H1 (cell line): ENCODE data around the gene RCC1. TPM values are rescaled to one million over a fixed set of nuclear protein-coding genes. Genes with fewer than 3 reads are reported as not detected.

Experiments used
- CTCF ChIA-PET: fragments of 300-600 bp; sonication (Branson Sonifier 250); formaldehyde crosslinking; loops from one replicate; lab custom pipeline; 2021; ENCODE audit not compliant: partially characterized antibody; lab: Charles Lee
- POLR2A ChIA-PET: fragments of 300-600 bp; sonication (Branson Sonifier 250); formaldehyde crosslinking; loops from one replicate; lab custom pipeline; 2021; ENCODE audit warnings: inconsistent platforms; ENCODE audit not compliant: partially characterized antibody; lab: Charles Lee
- DNase-seq, 2 experiments: peaks; one replicate each; pipeline versions ENCODE4 v3.0.0 to v3.0.0-alpha.2; 2010 to 2022; ENCODE audit warnings: low spot score in 2 of 2, low read depth in 1 of 2, mixed read lengths in 1 of 2
- FAIRE-seq: peaks from 2 replicates; lab custom pipeline; 2011; peaks lifted over from hg19 to GRCh38; lab: Jason Lieb, UNC
- H2AFZ ChIP-seq: 2 replicates; pipeline ENCODE4 v1.8.1; 2012; ENCODE audit warnings: low read length, inconsistent platforms
- H2AK5ac ChIP-seq: 2 replicates; pipeline ENCODE4 v1.6.1; 2013; ENCODE audit warnings: low read depth, low read length
- H2BK120ac ChIP-seq: replicated peaks from 2 replicates; pipeline ENCODE3; 2013; ENCODE audit warnings: low read depth, low read length, inconsistent platforms
- H2BK12ac ChIP-seq: 2 replicates; pipeline ENCODE4 v1.6.1; 2013; ENCODE audit warnings: low read depth, low read length
- H2BK15ac ChIP-seq: 2 replicates; pipeline ENCODE4 v1.6.1; 2013; ENCODE audit warnings: low read length
- H2BK20ac ChIP-seq: 2 replicates; pipeline ENCODE4 v1.6.1; 2013; ENCODE audit warnings: low read length
- H2BK5ac ChIP-seq: 2 replicates; pipeline ENCODE4 v1.6.1; 2013; ENCODE audit warnings: low read depth, low read length
- H3K14ac ChIP-seq: 2 replicates; pipeline ENCODE4 v1.6.1; 2013; ENCODE audit warnings: inconsistent platforms; ENCODE audit not compliant: insufficient read length
- H3K18ac ChIP-seq: 2 replicates; pipeline ENCODE4 v1.6.1; 2013; ENCODE audit warnings: low read length; ENCODE audit errors: extremely low read depth
- H3K23ac ChIP-seq: 2 replicates; pipeline ENCODE4 v1.6.1; 2013; ENCODE audit warnings: inconsistent platforms; ENCODE audit not compliant: insufficient read length
- H3K23me2 ChIP-seq: 2 replicates; pipeline ENCODE4 v1.6.1; 2013; ENCODE audit warnings: low read depth, low read length
- H3K27ac ChIP-seq: 2 replicates; pipeline ENCODE4 v1.6.1; 2011; ENCODE audit warnings: low read depth, low read length, inconsistent platforms
- H3K27me3 ChIP-seq, 4 experiments: replicated peaks in 1 of 4; 1 replicate in 1 of 4; 2 replicates in 3 of 4; pipeline versions ENCODE4 v1.6.1 to v1.8.1; 2011 to 2013; ENCODE audit warnings: low read length in 3 of 4, mild to moderate bottlenecking in 3 of 4, inconsistent platforms in 2 of 4, mixed read lengths in 2 of 4, moderate library complexity in 1 of 4; ENCODE audit not compliant: control insufficient read depth in 3 of 4, insufficient read depth in 3 of 4; ENCODE audit errors: extremely low read depth in 1 of 4
- H3K36me3 ChIP-seq, 4 experiments: 2 replicates each; pipeline versions ENCODE4 v1.6.1 to v1.8.1; 2011 to 2013; ENCODE audit warnings: mild to moderate bottlenecking in 4 of 4, low read length in 3 of 4, moderate library complexity in 2 of 4, control low read depth in 1 of 4, inconsistent platforms in 1 of 4; ENCODE audit not compliant: insufficient read depth in 4 of 4, control insufficient read depth in 2 of 4
- H3K4ac ChIP-seq: replicated peaks from 2 replicates; pipeline ENCODE3; 2013; ENCODE audit warnings: low read length, low read depth, mixed read lengths, inconsistent platforms; ENCODE audit not compliant: insufficient read length
- H3K4me1 ChIP-seq, 4 experiments: replicated peaks in 1 of 4; 1 replicate in 1 of 4; 2 replicates in 3 of 4; pipeline versions ENCODE4 v1.6.1 to v1.8.1; 2011 to 2013; ENCODE audit warnings: low read length in 3 of 4, inconsistent platforms in 2 of 4, mixed read lengths in 1 of 4; ENCODE audit not compliant: insufficient read depth in 4 of 4, control insufficient read depth in 3 of 4
- H3K4me2 ChIP-seq, 2 experiments: 2 replicates each; pipeline versions ENCODE4 v1.6.1 to v1.8.1; 2011 to 2013; ENCODE audit warnings: low read depth in 2 of 2, low read length in 2 of 2, control low read depth in 1 of 2, inconsistent platforms in 1 of 2, mild to moderate bottlenecking in 1 of 2; ENCODE audit not compliant: insufficient read depth in 1 of 2
- H3K4me3 ChIP-seq, 4 experiments: fragments of 200-600, 300-600 bp in 1 of 4; sonication (generic), shearing (Covaris generic), sonication (Bioruptor Twin) in 1 of 4; 2 replicates each; pipeline versions ENCODE4 v1.5.1 to v1.8.1; 2011 to 2016; ENCODE audit warnings: low read length in 4 of 4, low read depth in 3 of 4, control low read depth in 2 of 4, inconsistent platforms in 2 of 4, mild to moderate bottlenecking in 2 of 4, mixed read lengths in 1 of 4, moderate library complexity in 1 of 4; ENCODE audit not compliant: insufficient read depth in 2 of 4; ENCODE audit errors: extremely low read depth in 1 of 4
- H3K56ac ChIP-seq: replicated peaks from 2 replicates; pipeline ENCODE3; 2013; ENCODE audit warnings: low read depth, mild to moderate bottlenecking, mixed read lengths, low read length, inconsistent platforms; ENCODE audit not compliant: insufficient read length
- H3K79me1 ChIP-seq: 2 replicates; pipeline ENCODE4 v1.6.1; 2013; ENCODE audit warnings: low read depth, low read length, control low read depth
- H3K79me2 ChIP-seq, 2 experiments: 2 replicates each; pipeline versions ENCODE4 v1.6.1 to v1.8.1; 2012 to 2013; ENCODE audit warnings: low read length in 2 of 2, mild to moderate bottlenecking in 2 of 2, inconsistent platforms in 1 of 2; ENCODE audit not compliant: insufficient read depth in 2 of 2, control insufficient read depth in 1 of 2
- H3K9ac ChIP-seq, 4 experiments: replicated peaks in 1 of 4; 1 replicate in 1 of 4; 2 replicates in 3 of 4; pipeline versions ENCODE4 v1.6.1 to v1.8.1; 2011 to 2013; ENCODE audit warnings: low read depth in 3 of 4, low read length in 3 of 4, control low read depth in 2 of 4, mild to moderate bottlenecking in 2 of 4, moderate library complexity in 2 of 4, inconsistent platforms in 1 of 4; ENCODE audit errors: extremely low read depth in 1 of 4
- H3K9me3 ChIP-seq, 2 experiments: 2 replicates each; pipeline versions ENCODE4 v1.6.1 to v1.8.1; 2012 to 2013; ENCODE audit warnings: mild to moderate bottlenecking in 2 of 2, moderate library complexity in 2 of 2, control low read depth in 1 of 2, inconsistent platforms in 1 of 2, low read depth in 1 of 2, low read length in 1 of 2, mixed read lengths in 1 of 2; ENCODE audit not compliant: insufficient read depth in 2 of 2
- H4K20me1 ChIP-seq, 2 experiments: replicated peaks in 1 of 2; 2 replicates each; pipeline versions ENCODE3 to v1.8.1; 2011 to 2013; ENCODE audit warnings: inconsistent platforms in 2 of 2, low read length in 2 of 2, mild to moderate bottlenecking in 1 of 2; ENCODE audit not compliant: insufficient read depth in 2 of 2, control insufficient read depth in 1 of 2
- H4K5ac ChIP-seq: 2 replicates; pipeline ENCODE4 v1.6.1; 2013; ENCODE audit warnings: low read length, low read depth, mixed read lengths, inconsistent platforms; ENCODE audit not compliant: insufficient read length
- H4K8ac ChIP-seq: 2 replicates; pipeline ENCODE4 v1.8.0; 2013; ENCODE audit warnings: mild to moderate bottlenecking, moderate library complexity, low read length, inconsistent platforms; ENCODE audit not compliant: insufficient read depth; ENCODE audit errors: extremely low read depth
- H4K91ac ChIP-seq: replicated peaks from 2 replicates; pipeline ENCODE3; 2013; ENCODE audit warnings: low read length, mixed read lengths, inconsistent platforms; ENCODE audit not compliant: insufficient read length
- WGBS, 2 experiments: shearing (Covaris generic) in 1 of 2; methylation state at CpG; one replicate each; pipeline versions ENCODE4 v1.1.6 to v1.1.7; 2013 to 2015; ENCODE audit warnings: low lambda C conversion rate in 2 of 2, mixed read lengths in 2 of 2, inconsistent platforms in 1 of 2, low coverage in 1 of 2, missing lambda C conversion rate in 1 of 2; ENCODE audit not compliant: insufficient replicate concordance in 2 of 2, insufficient coverage in 1 of 2, insufficient read length in 1 of 2; ENCODE audit errors: extremely low coverage in 1 of 2, missing lambda C conversion rate in 1 of 2; 5-methylcytosine and 5-hydroxymethylcytosine counted together
- polyA plus RNA-seq, 7 experiments: library from polyadenylated mRNA; depleted of rRNA in 3 of 7; stranded (reverse) in 5 of 7; unstranded in 2 of 7; fragments of >200 nt in 5 of 7; fragments of 200-250 nt in 2 of 7; gene quantifications; 1 replicate in 5 of 7; 2 replicates in 1 of 7; 4 replicates in 1 of 7; pipeline versions ENCODE4 v1.2.1 to v1.2.3, GENCODE V29; 2011 to 2013; ENCODE audit warnings: missing spikeins in 2 of 7, mixed read lengths in 2 of 7
- total RNA-seq: library from RNA; stranded (reverse); fragmentation: NEBNext Ultra II Directional; extraction: Animal tissue kit (Norgen Biotek cat#: 25700); gene quantifications from 2 replicates; pipeline ENCODE4 v1.2.1, GENCODE V29; 2021

Gene RCC1
- total and polyA plus RNA-seq, 2 of the 8 experiments (the other 6 are each of a cell fraction or from before 2014, with no cell fraction given): 48.5 to 98.4 TPM

GRCh38 chr1:28577738-28578536 is 72.1 kb downstream of the RCC1 start:
- WGBS, 2 experiments: 88% methylated on average over 6 of the region's 6 CpGs; no CpG with 5 or more reads in 1 of the 2 experiments
- Histone ChIP-seq H2BK15ac (no peak overlapping the region), H3K56ac (no peak overlapping the region), H3K23me2 (peaks cover 15% of the 10 kb centered on the region), H3K4me1 (peaks cover 0 to 9% (median 6%) of the 10 kb centered on the region in 4 experiments; a peak in 4 of 7 replicates), H3K27me3 (peaks cover 0 to 4% (median 2%) of the 10 kb centered on the region in 4 experiments; a peak in 2 of 7 replicates), H2BK12ac (no peak overlapping the region), H3K9ac (no peak overlapping the region), H3K18ac (no peak overlapping the region), H3K27ac (no peak overlapping the region), H3K4me2 (no peak overlapping the region), H4K91ac (no peak overlapping the region), H3K9me3 (no peaks in the 10 kb centered on the region), H2AFZ (no peak overlapping the region), H3K79me2 (peaks cover 10 to 21% of the 10 kb centered on the region in 2 experiments), H2BK120ac (no peak overlapping the region), H3K36me3 (peaks cover 19 to 56% (median 40%) of the 10 kb centered on the region in 4 experiments), H4K8ac (no peak overlapping the region), H3K23ac (no peak overlapping the region), H2BK20ac (no peak overlapping the region), H4K5ac (no peak overlapping the region), H3K79me1 (peaks cover 4% of the 10 kb centered on the region; the same call in 1 of the 2 replicates), H2AK5ac (no peak overlapping the region), H3K4me3 (no peak overlapping the region), H3K14ac (no peak overlapping the region), H2BK5ac (no peak overlapping the region), H4K20me1 (peaks cover 15 to 23% of the 10 kb centered on the region in 2 experiments), H3K4ac (no peak overlapping the region)
- ChIA-PET CTCF (interaction anchor here (0.8 to 9.7 kb wide), 5 partner anchors 8 to 63 kb away, joined by 3 to 73 read pairs (median 5); no protein-coding TSS in a partner anchor), POLR2A (interaction anchor here (0.6 to 23.4 kb wide), 11 partner anchors 17 to 342 kb away, joined by 3 to 660 read pairs (median 4); partner anchors contain the start of genes ATP5IF1, RAB42, RCC1 and TAF12)
- FAIRE-seq (no peak), DNase-seq (no peak)
